ENCODE measurements around the gene DCXR.

DNA sequence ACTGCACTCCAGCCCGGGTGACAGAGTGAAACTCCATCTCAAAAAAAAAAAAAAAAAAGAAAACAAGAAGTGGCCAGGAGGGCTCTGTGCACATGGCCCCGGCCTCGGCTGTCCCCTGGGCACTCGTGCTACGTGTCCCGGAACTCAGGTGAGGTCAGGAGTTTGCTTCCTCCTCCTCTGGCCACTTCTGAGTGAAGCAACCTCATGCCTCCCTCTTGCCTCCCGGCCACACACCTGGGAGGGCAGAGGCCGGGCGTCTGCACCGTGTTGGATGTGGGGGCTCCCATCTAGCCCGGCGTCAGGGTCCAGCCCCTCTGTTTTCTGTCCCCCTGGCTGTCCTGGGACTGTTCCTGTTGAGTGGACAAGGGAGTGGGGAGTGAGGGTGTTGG is 37.9 kb downstream of the DCXR start:
- no peak for TF ChIP-seq EZH2 (IDR thresholded peaks at IDR 0.05; ENCODE audit: low read depth)
- TF ChIP-seq, protein P1, sequence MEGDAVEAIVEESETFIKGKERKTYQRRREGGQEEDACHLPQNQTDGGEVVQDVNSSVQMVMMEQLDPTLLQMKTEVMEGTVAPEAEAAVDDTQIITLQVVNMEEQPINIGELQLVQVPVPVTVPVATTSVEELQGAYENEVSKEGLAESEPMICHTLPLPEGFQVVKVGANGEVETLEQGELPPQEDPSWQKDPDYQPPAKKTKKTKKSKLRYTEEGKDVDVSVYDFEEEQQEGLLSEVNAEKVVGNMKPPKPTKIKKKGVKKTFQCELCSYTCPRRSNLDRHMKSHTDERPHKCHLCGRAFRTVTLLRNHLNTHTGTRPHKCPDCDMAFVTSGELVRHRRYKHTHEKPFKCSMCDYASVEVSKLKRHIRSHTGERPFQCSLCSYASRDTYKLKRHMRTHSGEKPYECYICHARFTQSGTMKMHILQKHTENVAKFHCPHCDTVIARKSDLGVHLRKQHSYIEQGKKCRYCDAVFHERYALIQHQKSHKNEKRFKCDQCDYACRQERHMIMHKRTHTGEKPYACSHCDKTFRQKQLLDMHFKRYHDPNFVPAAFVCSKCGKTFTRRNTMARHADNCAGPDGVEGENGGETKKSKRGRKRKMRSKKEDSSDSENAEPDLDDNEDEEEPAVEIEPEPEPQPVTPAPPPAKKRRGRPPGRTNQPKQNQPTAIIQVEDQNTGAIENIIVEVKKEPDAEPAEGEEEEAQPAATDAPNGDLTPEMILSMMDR (conservative IDR thresholded peaks at IDR 0.05) = no peak
